HCT116 (cell line): ENCODE results near the gene ICOS.

Source experiments
- CEBPB ChIP-seq: IDR thresholded peaks from 2 replicates; pipeline ENCODE4 v1.6.1; 2012; ENCODE audit warnings: low read depth
- EZH2 ChIP-seq: fragments of 200-600 bp; sonication (generic); IDR thresholded peaks from 2 replicates; pipeline ENCODE4 v1.6.1; 2017; ENCODE audit warnings: antibody characterized with exemption, mixed run types
- EZH2phosphoT487 ChIP-seq: fragments of 200-600 bp; IDR thresholded peaks from 2 replicates; pipeline ENCODE4 v1.6.1; 2018; ENCODE audit warnings: antibody characterized with exemption, borderline replicate concordance
- POLR2A ChIP-seq: IDR thresholded peaks from 2 replicates; pipeline ENCODE4 v1.7.0; 2011; ENCODE audit warnings: borderline replicate concordance; ENCODE audit not compliant: insufficient read depth, insufficient read length; ENCODE audit errors: extremely low read depth
- POLR2AphosphoS5 ChIP-seq: IDR thresholded peaks from 2 replicates; pipeline ENCODE4 v1.6.1; 2011; ENCODE audit warnings: mild to moderate bottlenecking, low read depth, low read length, moderate library complexity
- RAD21 ChIP-seq: IDR thresholded peaks from 2 replicates; pipeline ENCODE4 v1.6.1; 2012; ENCODE audit warnings: low read depth, mild to moderate bottlenecking
- SIN3A ChIP-seq: IDR thresholded peaks from 2 replicates; pipeline ENCODE4 v1.6.1; 2012; ENCODE audit warnings: low read depth
- YY1 ChIP-seq: IDR thresholded peaks from 2 replicates; pipeline ENCODE4 v1.6.1; 2011; ENCODE audit warnings: low read length, low read depth, moderate library complexity, mild to moderate bottlenecking; ENCODE audit not compliant: insufficient replicate concordance; ENCODE audit errors: extremely low read depth
- ZFX ChIP-seq: fragments of 450-650 bp; IDR thresholded peaks from 2 replicates; pipeline ENCODE4 v1.6.1; 2017
- TF ChIP-seq, protein P1 (sequence below): IDR thresholded peaks from 2 replicates; pipeline ENCODE4 v1.6.1; 2011; ENCODE audit warnings: mild to moderate bottlenecking, low read length, moderate library complexity; ENCODE audit not compliant: insufficient replicate concordance; ENCODE audit errors: extremely low read depth
- TF ChIP-seq, protein P2 (sequence below), 3 experiments: fragments of 200-600 bp in 1 of 3; sonication (generic) in 1 of 3; IDR thresholded peaks in 2 of 3; conservative IDR thresholded peaks in 1 of 3; 2 replicates each; pipeline ENCODE4 v1.5.1; 2012 to 2017; ENCODE audit warnings: low read depth in 2 of 3, low read length in 2 of 3, antibody characterized with exemption in 1 of 3, borderline replicate concordance in 1 of 3, control low read depth in 1 of 3, mild to moderate bottlenecking in 1 of 3, mixed read lengths in 1 of 3, mixed run types in 1 of 3, moderate library complexity in 1 of 3; ENCODE audit not compliant: insufficient read depth in 1 of 3
- TF ChIP-seq, protein P3 (sequence below): IDR thresholded peaks from 2 replicates; pipeline ENCODE4 v1.6.1; 2012; ENCODE audit warnings: low read depth
- TF ChIP-seq, protein P4 (sequence below): IDR thresholded peaks from 2 replicates; pipeline ENCODE4 v1.6.1; 2012
- TF ChIP-seq, protein P5 (sequence below): IDR thresholded peaks from 2 replicates; pipeline ENCODE4 v1.6.1; 2012

DNA sequence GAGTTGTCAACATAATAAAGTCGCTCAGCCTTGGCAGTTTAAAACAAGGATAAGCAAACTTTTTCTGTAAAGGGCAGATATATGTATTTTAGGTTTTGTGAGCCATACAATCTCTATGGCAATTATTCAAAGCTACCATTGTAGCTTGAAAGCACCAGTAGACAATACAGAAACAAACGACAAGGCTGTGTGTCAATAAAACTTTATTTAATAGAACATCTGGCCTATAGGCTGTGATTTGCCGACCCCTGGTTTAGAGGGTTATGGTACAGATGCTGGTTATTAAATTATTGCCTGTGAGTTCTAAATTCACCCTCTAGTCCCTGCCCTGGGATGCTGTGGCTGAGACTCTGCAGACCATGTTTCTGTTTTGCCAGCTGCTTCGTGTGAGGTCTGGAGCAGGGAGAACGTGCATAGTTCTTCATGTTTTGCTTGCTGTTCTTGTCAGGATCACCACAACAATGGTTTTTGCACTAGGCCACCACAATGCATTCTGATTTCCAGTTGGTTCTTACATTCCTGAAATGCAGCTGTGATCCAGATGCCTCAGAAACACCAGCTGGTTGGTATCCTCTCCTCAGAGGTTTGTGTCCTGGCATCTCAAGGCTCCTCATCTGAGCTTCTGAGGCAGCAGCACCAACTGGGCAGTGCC, 46.6 kb downstream of the ICOS start:
- TF ChIP-seq EZH2phosphoT487: no peak
- no peak for TF ChIP-seq EZH2
- TF ChIP-seq, protein P1, sequence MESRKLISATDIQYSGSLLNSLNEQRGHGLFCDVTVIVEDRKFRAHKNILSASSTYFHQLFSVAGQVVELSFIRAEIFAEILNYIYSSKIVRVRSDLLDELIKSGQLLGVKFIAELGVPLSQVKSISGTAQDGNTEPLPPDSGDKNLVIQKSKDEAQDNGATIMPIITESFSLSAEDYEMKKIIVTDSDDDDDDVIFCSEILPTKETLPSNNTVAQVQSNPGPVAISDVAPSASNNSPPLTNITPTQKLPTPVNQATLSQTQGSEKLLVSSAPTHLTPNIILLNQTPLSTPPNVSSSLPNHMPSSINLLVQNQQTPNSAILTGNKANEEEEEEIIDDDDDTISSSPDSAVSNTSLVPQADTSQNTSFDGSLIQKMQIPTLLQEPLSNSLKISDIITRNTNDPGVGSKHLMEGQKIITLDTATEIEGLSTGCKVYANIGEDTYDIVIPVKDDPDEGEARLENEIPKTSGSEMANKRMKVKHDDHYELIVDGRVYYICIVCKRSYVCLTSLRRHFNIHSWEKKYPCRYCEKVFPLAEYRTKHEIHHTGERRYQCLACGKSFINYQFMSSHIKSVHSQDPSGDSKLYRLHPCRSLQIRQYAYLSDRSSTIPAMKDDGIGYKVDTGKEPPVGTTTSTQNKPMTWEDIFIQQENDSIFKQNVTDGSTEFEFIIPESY: no peak
- TF ChIP-seq, protein P2, sequence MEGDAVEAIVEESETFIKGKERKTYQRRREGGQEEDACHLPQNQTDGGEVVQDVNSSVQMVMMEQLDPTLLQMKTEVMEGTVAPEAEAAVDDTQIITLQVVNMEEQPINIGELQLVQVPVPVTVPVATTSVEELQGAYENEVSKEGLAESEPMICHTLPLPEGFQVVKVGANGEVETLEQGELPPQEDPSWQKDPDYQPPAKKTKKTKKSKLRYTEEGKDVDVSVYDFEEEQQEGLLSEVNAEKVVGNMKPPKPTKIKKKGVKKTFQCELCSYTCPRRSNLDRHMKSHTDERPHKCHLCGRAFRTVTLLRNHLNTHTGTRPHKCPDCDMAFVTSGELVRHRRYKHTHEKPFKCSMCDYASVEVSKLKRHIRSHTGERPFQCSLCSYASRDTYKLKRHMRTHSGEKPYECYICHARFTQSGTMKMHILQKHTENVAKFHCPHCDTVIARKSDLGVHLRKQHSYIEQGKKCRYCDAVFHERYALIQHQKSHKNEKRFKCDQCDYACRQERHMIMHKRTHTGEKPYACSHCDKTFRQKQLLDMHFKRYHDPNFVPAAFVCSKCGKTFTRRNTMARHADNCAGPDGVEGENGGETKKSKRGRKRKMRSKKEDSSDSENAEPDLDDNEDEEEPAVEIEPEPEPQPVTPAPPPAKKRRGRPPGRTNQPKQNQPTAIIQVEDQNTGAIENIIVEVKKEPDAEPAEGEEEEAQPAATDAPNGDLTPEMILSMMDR (IDR thresholded peaks at IDR 0.05 in 2 of 3, conservative IDR thresholded peaks at IDR 0.05 in 1 of 3; ENCODE audit: borderline replicate concordance in 1 of 3, insufficient read depth in 1 of 3, low read depth in 2 of 3, low read length in 2 of 3): no peak
- TF ChIP-seq POLR2AphosphoS5: no peak
- TF ChIP-seq SIN3A: no peak
- TF ChIP-seq RAD21: no peak
- TF ChIP-seq, protein P3, sequence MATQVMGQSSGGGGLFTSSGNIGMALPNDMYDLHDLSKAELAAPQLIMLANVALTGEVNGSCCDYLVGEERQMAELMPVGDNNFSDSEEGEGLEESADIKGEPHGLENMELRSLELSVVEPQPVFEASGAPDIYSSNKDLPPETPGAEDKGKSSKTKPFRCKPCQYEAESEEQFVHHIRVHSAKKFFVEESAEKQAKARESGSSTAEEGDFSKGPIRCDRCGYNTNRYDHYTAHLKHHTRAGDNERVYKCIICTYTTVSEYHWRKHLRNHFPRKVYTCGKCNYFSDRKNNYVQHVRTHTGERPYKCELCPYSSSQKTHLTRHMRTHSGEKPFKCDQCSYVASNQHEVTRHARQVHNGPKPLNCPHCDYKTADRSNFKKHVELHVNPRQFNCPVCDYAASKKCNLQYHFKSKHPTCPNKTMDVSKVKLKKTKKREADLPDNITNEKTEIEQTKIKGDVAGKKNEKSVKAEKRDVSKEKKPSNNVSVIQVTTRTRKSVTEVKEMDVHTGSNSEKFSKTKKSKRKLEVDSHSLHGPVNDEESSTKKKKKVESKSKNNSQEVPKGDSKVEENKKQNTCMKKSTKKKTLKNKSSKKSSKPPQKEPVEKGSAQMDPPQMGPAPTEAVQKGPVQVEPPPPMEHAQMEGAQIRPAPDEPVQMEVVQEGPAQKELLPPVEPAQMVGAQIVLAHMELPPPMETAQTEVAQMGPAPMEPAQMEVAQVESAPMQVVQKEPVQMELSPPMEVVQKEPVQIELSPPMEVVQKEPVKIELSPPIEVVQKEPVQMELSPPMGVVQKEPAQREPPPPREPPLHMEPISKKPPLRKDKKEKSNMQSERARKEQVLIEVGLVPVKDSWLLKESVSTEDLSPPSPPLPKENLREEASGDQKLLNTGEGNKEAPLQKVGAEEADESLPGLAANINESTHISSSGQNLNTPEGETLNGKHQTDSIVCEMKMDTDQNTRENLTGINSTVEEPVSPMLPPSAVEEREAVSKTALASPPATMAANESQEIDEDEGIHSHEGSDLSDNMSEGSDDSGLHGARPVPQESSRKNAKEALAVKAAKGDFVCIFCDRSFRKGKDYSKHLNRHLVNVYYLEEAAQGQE: no peak
- TF ChIP-seq POLR2A: no peak
- TF ChIP-seq YY1: no peak
- TF ChIP-seq ZFX: no peak
- TF ChIP-seq CEBPB: no peak
- TF ChIP-seq, protein P4, sequence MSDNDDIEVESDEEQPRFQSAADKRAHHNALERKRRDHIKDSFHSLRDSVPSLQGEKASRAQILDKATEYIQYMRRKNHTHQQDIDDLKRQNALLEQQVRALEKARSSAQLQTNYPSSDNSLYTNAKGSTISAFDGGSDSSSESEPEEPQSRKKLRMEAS: no peak
- TF ChIP-seq, protein P5, sequence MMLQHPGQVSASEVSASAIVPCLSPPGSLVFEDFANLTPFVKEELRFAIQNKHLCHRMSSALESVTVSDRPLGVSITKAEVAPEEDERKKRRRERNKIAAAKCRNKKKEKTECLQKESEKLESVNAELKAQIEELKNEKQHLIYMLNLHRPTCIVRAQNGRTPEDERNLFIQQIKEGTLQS: no peak
